H1 (cell line): ENCODE measurements around the gene YLPM1. TPM values are rescaled to one million over a fixed set of nuclear protein-coding genes. Genes with fewer than 3 reads are reported as not detected.

Experiments used
- CTCF ChIA-PET: fragments of 300-600 bp; sonication (Branson Sonifier 250); formaldehyde crosslinking; loops from one replicate; lab custom pipeline; 2021; ENCODE audit not compliant: partially characterized antibody; lab: Charles Lee
- POLR2A ChIA-PET: fragments of 300-600 bp; sonication (Branson Sonifier 250); formaldehyde crosslinking; loops from one replicate; lab custom pipeline; 2021; ENCODE audit warnings: inconsistent platforms; ENCODE audit not compliant: partially characterized antibody; lab: Charles Lee
- DNase-seq, 2 experiments: peaks; one replicate each; pipeline versions ENCODE4 v3.0.0 to v3.0.0-alpha.2; 2010 to 2022; ENCODE audit warnings: low spot score in 2 of 2, low read depth in 1 of 2, mixed read lengths in 1 of 2
- FAIRE-seq: peaks from 2 replicates; lab custom pipeline; 2011; peaks lifted over from hg19 to GRCh38; lab: Jason Lieb, UNC
- H2AFZ ChIP-seq: 2 replicates; pipeline ENCODE4 v1.8.1; 2012; ENCODE audit warnings: low read length, inconsistent platforms
- H2AK5ac ChIP-seq: 2 replicates; pipeline ENCODE4 v1.6.1; 2013; ENCODE audit warnings: low read depth, low read length
- H2BK120ac ChIP-seq: replicated peaks from 2 replicates; pipeline ENCODE3; 2013; ENCODE audit warnings: low read depth, low read length, inconsistent platforms
- H2BK12ac ChIP-seq: 2 replicates; pipeline ENCODE4 v1.6.1; 2013; ENCODE audit warnings: low read depth, low read length
- H2BK15ac ChIP-seq: 2 replicates; pipeline ENCODE4 v1.6.1; 2013; ENCODE audit warnings: low read length
- H2BK20ac ChIP-seq: 2 replicates; pipeline ENCODE4 v1.6.1; 2013; ENCODE audit warnings: low read length
- H2BK5ac ChIP-seq: 2 replicates; pipeline ENCODE4 v1.6.1; 2013; ENCODE audit warnings: low read depth, low read length
- H3K14ac ChIP-seq: 2 replicates; pipeline ENCODE4 v1.6.1; 2013; ENCODE audit warnings: inconsistent platforms; ENCODE audit not compliant: insufficient read length
- H3K18ac ChIP-seq: 2 replicates; pipeline ENCODE4 v1.6.1; 2013; ENCODE audit warnings: low read length; ENCODE audit errors: extremely low read depth
- H3K23ac ChIP-seq: 2 replicates; pipeline ENCODE4 v1.6.1; 2013; ENCODE audit warnings: inconsistent platforms; ENCODE audit not compliant: insufficient read length
- H3K23me2 ChIP-seq: 2 replicates; pipeline ENCODE4 v1.6.1; 2013; ENCODE audit warnings: low read depth, low read length
- H3K27ac ChIP-seq: 2 replicates; pipeline ENCODE4 v1.6.1; 2011; ENCODE audit warnings: low read depth, low read length, inconsistent platforms
- H3K27me3 ChIP-seq, 4 experiments: replicated peaks in 1 of 4; 1 replicate in 1 of 4; 2 replicates in 3 of 4; pipeline versions ENCODE4 v1.6.1 to v1.8.1; 2011 to 2013; ENCODE audit warnings: low read length in 3 of 4, mild to moderate bottlenecking in 3 of 4, inconsistent platforms in 2 of 4, mixed read lengths in 2 of 4, moderate library complexity in 1 of 4; ENCODE audit not compliant: control insufficient read depth in 3 of 4, insufficient read depth in 3 of 4; ENCODE audit errors: extremely low read depth in 1 of 4
- H3K36me3 ChIP-seq, 4 experiments: 2 replicates each; pipeline versions ENCODE4 v1.6.1 to v1.8.1; 2011 to 2013; ENCODE audit warnings: mild to moderate bottlenecking in 4 of 4, low read length in 3 of 4, moderate library complexity in 2 of 4, control low read depth in 1 of 4, inconsistent platforms in 1 of 4; ENCODE audit not compliant: insufficient read depth in 4 of 4, control insufficient read depth in 2 of 4
- H3K4ac ChIP-seq: replicated peaks from 2 replicates; pipeline ENCODE3; 2013; ENCODE audit warnings: low read length, low read depth, mixed read lengths, inconsistent platforms; ENCODE audit not compliant: insufficient read length
- H3K4me1 ChIP-seq, 4 experiments: replicated peaks in 1 of 4; 1 replicate in 1 of 4; 2 replicates in 3 of 4; pipeline versions ENCODE4 v1.6.1 to v1.8.1; 2011 to 2013; ENCODE audit warnings: low read length in 3 of 4, inconsistent platforms in 2 of 4, mixed read lengths in 1 of 4; ENCODE audit not compliant: insufficient read depth in 4 of 4, control insufficient read depth in 3 of 4
- H3K4me2 ChIP-seq, 2 experiments: 2 replicates each; pipeline versions ENCODE4 v1.6.1 to v1.8.1; 2011 to 2013; ENCODE audit warnings: low read depth in 2 of 2, low read length in 2 of 2, control low read depth in 1 of 2, inconsistent platforms in 1 of 2, mild to moderate bottlenecking in 1 of 2; ENCODE audit not compliant: insufficient read depth in 1 of 2
- H3K4me3 ChIP-seq, 4 experiments: fragments of 200-600, 300-600 bp in 1 of 4; sonication (generic), shearing (Covaris generic), sonication (Bioruptor Twin) in 1 of 4; 2 replicates each; pipeline versions ENCODE4 v1.5.1 to v1.8.1; 2011 to 2016; ENCODE audit warnings: low read length in 4 of 4, low read depth in 3 of 4, control low read depth in 2 of 4, inconsistent platforms in 2 of 4, mild to moderate bottlenecking in 2 of 4, mixed read lengths in 1 of 4, moderate library complexity in 1 of 4; ENCODE audit not compliant: insufficient read depth in 2 of 4; ENCODE audit errors: extremely low read depth in 1 of 4
- H3K56ac ChIP-seq: replicated peaks from 2 replicates; pipeline ENCODE3; 2013; ENCODE audit warnings: low read depth, mild to moderate bottlenecking, mixed read lengths, low read length, inconsistent platforms; ENCODE audit not compliant: insufficient read length
- H3K79me1 ChIP-seq: 2 replicates; pipeline ENCODE4 v1.6.1; 2013; ENCODE audit warnings: low read depth, low read length, control low read depth
- H3K79me2 ChIP-seq, 2 experiments: 2 replicates each; pipeline versions ENCODE4 v1.6.1 to v1.8.1; 2012 to 2013; ENCODE audit warnings: low read length in 2 of 2, mild to moderate bottlenecking in 2 of 2, inconsistent platforms in 1 of 2; ENCODE audit not compliant: insufficient read depth in 2 of 2, control insufficient read depth in 1 of 2
- H3K9ac ChIP-seq, 4 experiments: replicated peaks in 1 of 4; 1 replicate in 1 of 4; 2 replicates in 3 of 4; pipeline versions ENCODE4 v1.6.1 to v1.8.1; 2011 to 2013; ENCODE audit warnings: low read depth in 3 of 4, low read length in 3 of 4, control low read depth in 2 of 4, mild to moderate bottlenecking in 2 of 4, moderate library complexity in 2 of 4, inconsistent platforms in 1 of 4; ENCODE audit errors: extremely low read depth in 1 of 4
- H3K9me3 ChIP-seq, 2 experiments: 2 replicates each; pipeline versions ENCODE4 v1.6.1 to v1.8.1; 2012 to 2013; ENCODE audit warnings: mild to moderate bottlenecking in 2 of 2, moderate library complexity in 2 of 2, control low read depth in 1 of 2, inconsistent platforms in 1 of 2, low read depth in 1 of 2, low read length in 1 of 2, mixed read lengths in 1 of 2; ENCODE audit not compliant: insufficient read depth in 2 of 2
- H4K20me1 ChIP-seq, 2 experiments: replicated peaks in 1 of 2; 2 replicates each; pipeline versions ENCODE3 to v1.8.1; 2011 to 2013; ENCODE audit warnings: inconsistent platforms in 2 of 2, low read length in 2 of 2, mild to moderate bottlenecking in 1 of 2; ENCODE audit not compliant: insufficient read depth in 2 of 2, control insufficient read depth in 1 of 2
- H4K5ac ChIP-seq: 2 replicates; pipeline ENCODE4 v1.6.1; 2013; ENCODE audit warnings: low read length, low read depth, mixed read lengths, inconsistent platforms; ENCODE audit not compliant: insufficient read length
- H4K8ac ChIP-seq: 2 replicates; pipeline ENCODE4 v1.8.0; 2013; ENCODE audit warnings: mild to moderate bottlenecking, moderate library complexity, low read length, inconsistent platforms; ENCODE audit not compliant: insufficient read depth; ENCODE audit errors: extremely low read depth
- H4K91ac ChIP-seq: replicated peaks from 2 replicates; pipeline ENCODE3; 2013; ENCODE audit warnings: low read length, mixed read lengths, inconsistent platforms; ENCODE audit not compliant: insufficient read length
- FOSL1 ChIP-seq: IDR thresholded peaks from 2 replicates; pipeline ENCODE4 v1.6.1; 2011; ENCODE audit warnings: mild to moderate bottlenecking, low read depth, low read length, moderate library complexity; ENCODE audit not compliant: insufficient read depth
- WGBS, 2 experiments: shearing (Covaris generic) in 1 of 2; methylation state at CpG; one replicate each; pipeline versions ENCODE4 v1.1.6 to v1.1.7; 2013 to 2015; ENCODE audit warnings: low lambda C conversion rate in 2 of 2, mixed read lengths in 2 of 2, inconsistent platforms in 1 of 2, low coverage in 1 of 2, missing lambda C conversion rate in 1 of 2; ENCODE audit not compliant: insufficient replicate concordance in 2 of 2, insufficient coverage in 1 of 2, insufficient read length in 1 of 2; ENCODE audit errors: extremely low coverage in 1 of 2, missing lambda C conversion rate in 1 of 2; 5-methylcytosine and 5-hydroxymethylcytosine counted together
- polyA plus RNA-seq, 7 experiments: library from polyadenylated mRNA; depleted of rRNA in 3 of 7; stranded (reverse) in 5 of 7; unstranded in 2 of 7; fragments of >200 nt in 5 of 7; fragments of 200-250 nt in 2 of 7; gene quantifications; 1 replicate in 5 of 7; 2 replicates in 1 of 7; 4 replicates in 1 of 7; pipeline versions ENCODE4 v1.2.1 to v1.2.3, GENCODE V29; 2011 to 2013; ENCODE audit warnings: missing spikeins in 2 of 7, mixed read lengths in 2 of 7
- total RNA-seq: library from RNA; stranded (reverse); fragmentation: NEBNext Ultra II Directional; extraction: Animal tissue kit (Norgen Biotek cat#: 25700); gene quantifications from 2 replicates; pipeline ENCODE4 v1.2.1, GENCODE V29; 2021

Gene YLPM1
- total and polyA plus RNA-seq, 2 of the 8 experiments (the other 6 are each of a cell fraction or from before 2014, with no cell fraction given): 13.5 to 71.7 TPM

- H2BK120ac ChIP-seq: no peak overlapping the region
- H3K56ac ChIP-seq: no peak overlapping the region
- no peak overlapping the region for H2BK5ac ChIP-seq
- 0 out of 4 replicates have a peak, but pooled peaks cover 7% of the 10 kb centered on the region in 2 experiments for H3K9me3 ChIP-seq
- no peak overlapping the region for H3K14ac ChIP-seq
- H3K9ac ChIP-seq: no peak overlapping the region
- DNase-seq: no peak
- no peak overlapping the region for H4K91ac ChIP-seq
- no peak overlapping the region for H2BK20ac ChIP-seq
- 84% methylated on average over 2 of the region's 2 CpGs; no CpG with 5 or more reads in 1 of the 2 experiments for WGBS, 2 experiments
- H3K18ac ChIP-seq: no peak overlapping the region
- H3K79me2 ChIP-seq: no peaks in the 10 kb centered on the region
- no peaks in the 10 kb centered on the region for H3K36me3 ChIP-seq
- TF ChIP-seq FOSL1: no peak
- no peak overlapping the region for H3K27ac ChIP-seq
- H3K79me1 ChIP-seq: no peaks in the 10 kb centered on the region
- H3K23me2 ChIP-seq: no peaks in the 10 kb centered on the region
- no peak overlapping the region for H3K4me3 ChIP-seq
- no peaks in the 10 kb centered on the region for H4K20me1 ChIP-seq
- no peak for FAIRE-seq
- CTCF ChIA-PET: interaction anchor here (0.6 to 2.2 kb wide), 2 partner anchors 9 to 12 kb away, joined by 4 to 11 read pairs; partner anchors contain the start of gene YLPM1
- no peak overlapping the region for H2AK5ac ChIP-seq
- H3K4ac ChIP-seq: no peak overlapping the region
- no peak overlapping the region for H4K5ac ChIP-seq
- H2BK15ac ChIP-seq: no peak overlapping the region
- H2BK12ac ChIP-seq: no peak overlapping the region
- H4K8ac ChIP-seq: no peak overlapping the region
- POLR2A ChIA-PET: interaction anchor here (2.7 kb wide), 1 partner anchor 9 kb away, joined by 17 read pairs; the partner anchor contains the start of gene YLPM1
- H3K23ac ChIP-seq: no peak overlapping the region
- no peaks in the 10 kb centered on the region for H3K4me1 ChIP-seq
- H3K4me2 ChIP-seq: no peak overlapping the region
- no peak overlapping the region for H2AFZ ChIP-seq
- no peaks in the 10 kb centered on the region for H3K27me3 ChIP-seq
These were observed 9.0 kb upstream of the YLPM1 start for GRCh38 chr14:74754157-74754556.
